ENCODE data around the gene RLBP1. TPM values are rescaled to one million over a fixed set of nuclear protein-coding genes. Genes with fewer than 3 reads are reported as not detected.

Gene RLBP1
- total and polyA plus RNA-seq, 9 of the 15 experiments (the other 6 are each of a cell fraction or from before 2014, with no cell fraction given): 0.05 TPM; not detected in 8

DNA sequence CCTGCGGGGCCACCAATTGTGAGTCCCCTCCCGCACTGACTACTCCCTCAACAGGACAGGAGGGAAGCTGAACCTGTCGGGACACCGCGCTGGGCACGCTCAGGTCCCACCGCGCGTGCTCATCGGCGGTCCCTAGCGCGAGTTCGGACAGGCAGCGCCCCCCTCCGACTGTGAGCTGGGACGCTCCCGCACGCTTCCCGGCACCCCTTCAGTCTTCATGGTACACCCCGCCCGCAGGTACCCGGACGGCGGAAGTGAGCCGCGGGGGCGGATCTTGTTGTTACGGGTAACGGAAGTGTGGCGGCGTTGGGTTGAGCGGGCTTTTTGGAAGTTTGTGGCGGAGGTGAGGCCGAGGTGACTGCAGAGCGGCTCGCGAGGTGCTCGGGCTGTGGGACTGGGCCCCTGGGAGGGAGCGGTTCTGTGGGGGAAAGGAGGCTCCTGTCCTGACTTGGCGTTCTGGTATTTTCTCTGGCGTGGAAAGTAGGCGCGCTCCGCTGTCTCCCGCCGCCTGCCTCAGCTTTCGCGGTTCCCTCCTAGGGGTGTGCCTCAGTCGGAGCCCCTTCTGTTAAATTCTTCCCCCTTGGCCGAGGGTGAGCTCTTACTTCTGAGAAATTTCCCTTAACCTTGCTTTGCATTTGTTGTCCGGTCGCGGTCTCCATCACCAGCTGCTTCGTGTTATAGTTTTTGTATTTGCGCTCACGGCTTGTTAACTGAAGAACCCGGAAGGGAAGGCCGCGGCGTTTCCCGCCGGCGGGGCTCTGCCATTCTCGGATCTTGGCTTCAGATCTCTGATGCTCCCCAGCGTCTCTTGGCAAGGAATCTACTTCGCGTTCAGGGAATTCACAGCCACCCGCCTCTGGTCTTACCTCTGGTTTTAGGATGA lies 22.6 kb upstream of the RLBP1 start, which contains the start of gene FANCI (continued):
- TF ChIP-seq PML (IDR thresholded peaks at IDR 0.05; ENCODE audit: low read length) (peak; percentile 36; the same call in 1 of the 2 replicates), IRF9 (tag; IDR thresholded peaks at IDR 0.05) (no peak), MXI1 (IDR thresholded peaks at IDR 0.05; ENCODE audit: low read depth, low read length) (0 out of 2 replicates have a peak, but pooled peaks have one; percentile 7), ETV6 (IDR thresholded peaks at IDR 0.05; ENCODE audit: borderline replicate concordance in 1 of 2, low read depth in 2 of 2, low read length in 1 of 2) (no peak; a peak in 1 of 4 replicates), ETV6 (CRISPR knock-in tag; IDR thresholded peaks at IDR 0.05; ENCODE audit: borderline replicate concordance) (peak; percentile 98; the same call in 1 of the 2 replicates), ZNF224 (CRISPR knock-in tag; IDR thresholded peaks at IDR 0.05) (peak; percentile 96), HDGF (IDR thresholded peaks at IDR 0.05) (no peak), MLX (CRISPR knock-in tag; conservative IDR thresholded peaks at IDR 0.05) (no peak), RAD21 (CRISPR knock-in tag; conservative IDR thresholded peaks at IDR 0.05 in 1 of 2, IDR thresholded peaks at IDR 0.05 in 1 of 2) (peak; percentile 71 to 81), EP400 (IDR thresholded peaks at IDR 0.05) (peak; percentile 88), NFE2L1 (tag; IDR thresholded peaks at IDR 0.05; ENCODE audit: borderline replicate concordance, low read depth) (no peak), TEAD1 (CRISPR knock-in tag; IDR thresholded peaks at IDR 0.05) (peak in 1 of 2 experiments; percentile 84; a peak in 1 of 4 replicates), ELF1 (tag; IDR thresholded peaks at IDR 0.05) (peak; percentile 85), PBX2 (CRISPR knock-in tag; IDR thresholded peaks at IDR 0.05; ENCODE audit: low read depth) (no peak), PBX2 (tag; conservative IDR thresholded peaks at IDR 0.05; ENCODE audit: low read depth) (no peak), ZFP36 (IDR thresholded peaks at IDR 0.05; ENCODE audit: low read depth, low read length, partially characterized antibody) (no peak), NCOA6 (IDR thresholded peaks at IDR 0.05) (no peak), OTX1 (CRISPR knock-in tag; IDR thresholded peaks at IDR 0.05) (no peak), SMAD1 (IDR thresholded peaks at IDR 0.05; ENCODE audit: low read depth, low read length, partially characterized antibody) (no peak), BRD4 (IDR thresholded peaks at IDR 0.05) (no peak)
- TF ChIP-seq, protein P1, sequence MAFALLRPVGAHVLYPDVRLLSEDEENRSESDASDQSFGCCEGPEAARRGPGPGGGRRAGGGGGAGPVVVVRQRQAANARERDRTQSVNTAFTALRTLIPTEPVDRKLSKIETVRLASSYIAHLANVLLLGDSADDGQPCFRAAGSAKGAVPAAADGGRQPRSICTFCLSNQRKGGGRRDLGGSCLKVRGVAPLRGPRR (CRISPR knock-in tag; IDR thresholded peaks at IDR 0.05): no peak

Data from K562 (cell line).